ENCODE measurements around the gene KTI12.
"Not testable (repeated sequence)": the region's sequence is repeated elsewhere in the genome, so short reads cannot be mapped to it uniquely, and the experiment has no call there.

The KTI12 gene

GRCh38 chr1:52037909-52038308 lies 4.3 kb upstream of the KTI12 start:
- no peak for DNase-seq

- no peak for DNase-seq
Observed at GRCh38 chr1:52037402-52037814, 3.8 kb upstream of the KTI12 start.

- no peak for DNase-seq
Observed at GRCh38 chr1:52034050-52034384, 407 bp upstream of the KTI12 start.

- DNase-seq = no peak
Observed at GRCh38 chr1:52032785-52033131, 852 bp downstream of the KTI12 start.

DNA sequence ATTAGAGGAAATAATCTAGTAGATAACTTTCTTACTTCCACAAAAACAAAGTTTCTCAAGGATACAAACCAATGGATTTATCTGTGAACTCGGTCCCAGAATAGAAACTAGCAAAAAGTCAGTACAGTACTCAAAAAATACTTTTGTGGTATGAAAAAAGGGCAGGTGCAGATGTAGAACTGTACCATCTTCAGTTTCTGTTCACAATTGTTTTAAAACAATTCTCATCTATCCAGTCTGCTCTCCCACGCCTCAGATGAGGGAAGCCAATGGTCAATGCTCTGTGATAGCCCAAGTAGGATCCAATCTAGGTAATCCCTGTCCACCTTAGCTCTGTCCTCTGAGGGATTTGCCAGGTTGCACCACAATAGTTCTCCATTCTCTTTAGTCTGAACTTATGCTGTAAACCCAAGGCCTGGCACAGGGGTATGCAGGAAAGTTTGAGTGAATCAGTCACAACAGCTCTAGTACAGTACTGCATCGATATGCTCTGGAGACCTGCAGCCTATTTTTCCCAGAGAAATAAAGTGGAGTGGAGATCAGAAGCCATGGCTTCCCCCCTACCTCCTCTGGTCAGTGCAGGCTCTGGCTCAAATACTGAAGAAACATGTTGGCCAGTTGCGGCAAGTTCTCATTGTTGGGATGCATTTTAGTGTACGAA lies 1.4 kb downstream of the KTI12 start:
- DNase-seq = no peak

DNA sequence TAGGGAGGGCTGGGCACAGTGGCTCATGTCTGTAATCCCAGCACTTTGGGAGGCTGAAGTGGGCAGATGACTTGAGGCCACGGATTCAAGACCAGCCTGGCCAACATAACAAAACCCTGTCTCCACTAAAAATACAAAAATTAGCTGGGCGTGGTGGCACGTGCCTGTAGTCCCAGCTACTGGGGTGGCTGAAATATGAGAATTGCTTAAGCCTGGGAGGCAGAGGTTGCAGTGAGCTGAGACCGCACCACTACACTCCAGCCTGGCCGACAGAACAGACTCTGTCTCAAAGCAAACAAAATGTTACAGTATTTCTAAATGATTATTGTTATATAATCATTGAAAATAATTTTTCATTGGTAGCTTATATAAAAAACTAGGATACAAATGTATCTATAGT lies 4.8 kb downstream of the KTI12 start:
- DNase-seq = not testable (repeated sequence)

GRCh38 chr1:52028328-52028727 lies 5.3 kb downstream of the KTI12 start:
- DNase-seq = no peak

DNA sequence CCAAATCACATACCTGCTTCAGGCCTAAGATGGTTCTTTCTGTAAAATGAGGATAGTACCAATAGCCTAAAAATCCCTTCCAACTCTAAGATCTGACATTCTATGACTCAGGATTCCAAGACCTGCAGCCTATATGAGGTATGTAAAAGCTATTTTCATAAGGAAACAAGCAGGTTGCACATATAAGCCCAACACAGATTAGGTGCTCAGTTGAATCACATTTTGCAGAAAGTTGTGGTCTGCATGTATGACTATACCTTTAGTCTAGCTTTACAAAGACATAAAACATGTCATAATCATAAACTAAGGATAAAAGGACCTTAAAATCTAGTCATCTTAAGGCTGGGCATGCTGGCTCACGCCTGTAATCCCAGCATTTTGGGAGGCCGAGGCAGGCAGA lies 7.3 kb downstream of the KTI12 start:
- DNase-seq = no peak

DNA sequence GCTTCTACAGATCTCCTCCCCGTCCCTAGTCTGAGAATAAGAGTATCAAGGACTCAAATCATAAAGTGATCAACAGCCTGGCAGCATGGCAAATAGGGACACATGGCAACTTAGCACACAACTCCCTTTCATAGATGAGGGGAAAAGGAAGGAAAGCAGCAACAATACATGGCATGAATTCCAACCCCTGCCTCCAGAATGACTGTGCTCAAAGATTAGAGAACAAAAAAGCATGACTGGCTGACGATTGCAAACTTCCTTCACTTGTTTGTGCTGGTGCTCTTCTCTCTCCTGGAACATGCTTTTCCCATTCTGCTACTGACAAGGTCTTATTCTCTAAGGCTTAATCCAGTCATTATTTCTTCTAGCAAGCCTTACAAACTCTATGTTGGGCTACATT lies 11.5 kb downstream of the KTI12 start:
- no peak for DNase-seq

DNA sequence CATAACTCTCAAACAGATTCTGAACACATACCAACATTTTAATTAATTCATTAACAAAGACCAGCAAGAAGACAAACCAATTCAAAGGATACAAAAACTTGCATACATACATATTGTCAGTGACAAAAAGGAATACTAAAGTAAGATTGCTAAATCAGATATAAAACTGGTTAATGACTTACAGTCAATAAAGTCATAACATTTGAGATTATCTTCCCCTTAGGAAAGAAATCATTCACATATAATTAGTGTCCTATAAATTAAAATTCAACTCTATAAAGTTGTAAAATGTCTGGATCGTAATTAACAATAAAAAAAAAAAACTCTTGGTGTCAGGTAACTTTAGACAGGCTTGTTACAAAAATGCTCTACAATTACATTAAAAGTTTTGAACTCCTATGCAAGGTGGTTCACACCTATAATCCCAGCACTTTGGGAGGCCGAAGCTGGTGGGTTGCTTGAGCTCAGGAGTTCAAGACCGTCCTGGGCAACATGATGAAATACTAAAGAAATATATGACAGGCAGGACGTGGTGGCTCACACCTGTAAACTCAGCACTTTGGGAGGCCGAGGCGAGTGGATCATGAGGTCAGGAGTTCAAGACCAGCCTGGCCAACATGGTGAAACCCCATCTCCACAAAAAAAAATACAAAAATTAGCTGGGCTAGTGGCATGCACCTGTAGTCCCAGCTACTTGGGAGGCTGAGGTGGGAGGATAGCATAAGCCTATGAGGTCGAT lies 25.4 kb downstream of the KTI12 start:
- DNase-seq = no peak

- DNase-seq = no peak
Observed at GRCh38 chr1:52007215-52008002, 26.2 kb downstream of the KTI12 start.

GRCh38 chr1:52006081-52006553 lies 27.5 kb downstream of the KTI12 start:
- not testable (repeated sequence) for DNase-seq

GRCh38 chr1:52005548-52005947 lies 28.1 kb downstream of the KTI12 start:
- DNase-seq = not testable (repeated sequence)

GRCh38 chr1:52003877-52004276 lies 29.7 kb downstream of the KTI12 start:
- DNase-seq = no peak

DNA sequence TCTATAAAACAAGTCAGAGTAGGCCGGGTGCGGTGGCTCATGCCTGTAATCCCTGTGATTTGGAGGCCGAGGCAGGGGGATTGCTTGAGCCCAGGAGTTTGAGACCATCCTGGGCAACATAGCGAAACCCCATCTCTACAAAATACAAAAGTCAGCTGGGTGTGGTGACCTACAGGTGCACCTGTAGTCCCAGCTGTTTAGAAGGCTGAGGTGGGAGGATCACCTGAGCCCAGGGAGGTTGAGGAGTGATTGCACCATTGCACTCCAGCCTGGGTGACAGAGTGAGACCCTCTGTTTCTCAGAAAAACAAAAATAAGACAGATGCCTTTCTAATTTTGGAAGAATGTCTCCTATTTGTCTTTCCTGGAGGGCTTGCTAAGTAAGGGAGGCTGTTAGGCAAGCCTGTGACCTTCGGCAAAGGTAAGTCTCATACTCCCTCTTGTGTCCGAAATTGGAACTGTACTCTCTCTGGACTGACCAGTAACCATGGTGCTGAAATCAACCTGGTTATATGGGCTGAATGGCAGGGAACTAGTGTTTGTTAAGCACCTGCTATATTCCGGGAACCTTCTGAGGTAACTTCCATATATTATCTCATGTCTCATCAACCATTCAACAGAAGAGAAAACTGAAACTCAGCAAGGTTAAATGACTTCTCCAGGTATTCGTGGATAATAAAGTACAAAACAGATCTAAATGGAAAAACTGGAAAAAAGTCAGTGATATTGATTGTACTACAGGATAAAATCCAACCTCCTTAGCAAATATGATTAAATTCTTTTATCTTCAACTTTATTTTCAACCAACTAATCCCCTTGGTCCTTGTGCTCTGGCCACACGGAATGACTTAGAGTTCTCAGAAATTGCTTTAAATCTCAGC lies 31.3 kb downstream of the KTI12 start:
- peak; percentile 17 for DNase-seq

- DNase-seq = no peak
Observed at GRCh38 chr1:51998701-51999100, 34.9 kb downstream of the KTI12 start.

DNA sequence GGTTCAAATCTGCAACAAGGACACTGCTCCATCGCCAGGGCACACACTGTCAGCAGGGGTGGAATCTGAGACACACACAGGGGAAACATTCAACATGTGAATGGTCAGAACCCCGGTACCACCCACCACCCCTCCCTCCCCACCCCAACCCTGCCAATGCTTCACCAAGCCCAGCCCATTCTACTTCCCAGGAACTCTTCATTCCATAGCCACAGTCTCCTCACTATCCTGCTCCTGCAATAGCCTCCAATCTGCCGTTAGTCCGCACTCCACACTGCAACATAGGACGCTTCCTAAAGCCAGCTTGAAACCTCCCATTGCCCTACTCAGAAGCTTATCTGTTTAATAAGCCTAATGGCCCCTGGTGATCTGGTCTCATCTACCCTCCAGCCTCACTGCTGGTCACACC lies 35.6 kb downstream of the KTI12 start:
- DNase-seq = no peak

DNA sequence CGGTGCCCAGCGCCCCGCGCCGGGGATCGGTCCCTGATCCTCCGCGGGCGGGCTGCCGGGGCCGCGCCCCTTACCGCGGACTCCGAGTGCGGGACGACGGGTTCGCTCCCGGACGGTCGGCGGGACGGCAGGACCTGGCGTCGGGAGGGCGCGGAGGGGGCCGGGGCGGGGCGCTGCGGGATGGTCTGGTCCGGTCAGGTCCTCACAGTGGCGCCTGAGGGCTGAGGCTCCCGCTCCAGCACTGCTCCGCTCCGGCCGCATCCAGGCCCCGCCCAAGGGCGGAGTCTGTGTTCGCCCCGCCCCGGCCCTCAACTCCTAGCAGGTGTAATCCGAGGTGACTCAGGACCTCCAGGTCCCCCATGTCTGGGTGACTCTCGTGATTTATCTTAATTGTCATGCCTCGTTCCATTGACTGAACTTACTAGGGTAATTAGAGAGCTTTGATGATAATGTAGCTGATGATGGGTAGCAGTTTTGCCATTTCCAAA lies 43.1 kb downstream of the KTI12 start, which contains the start of gene RAB3B:
RAB3B (minus strand) TSS at position 223 of the 488 bp plus-strand sequence. CDS start 13,583 bp downstream, outside the sequence.
- no peak for DNase-seq

GRCh38 chr1:51989582-51990477 lies 43.8 kb downstream of the KTI12 start:
- no peak for DNase-seq

- DNase-seq = no peak
Observed at GRCh38 chr1:51988254-51988653, 45.4 kb downstream of the KTI12 start.

DNA sequence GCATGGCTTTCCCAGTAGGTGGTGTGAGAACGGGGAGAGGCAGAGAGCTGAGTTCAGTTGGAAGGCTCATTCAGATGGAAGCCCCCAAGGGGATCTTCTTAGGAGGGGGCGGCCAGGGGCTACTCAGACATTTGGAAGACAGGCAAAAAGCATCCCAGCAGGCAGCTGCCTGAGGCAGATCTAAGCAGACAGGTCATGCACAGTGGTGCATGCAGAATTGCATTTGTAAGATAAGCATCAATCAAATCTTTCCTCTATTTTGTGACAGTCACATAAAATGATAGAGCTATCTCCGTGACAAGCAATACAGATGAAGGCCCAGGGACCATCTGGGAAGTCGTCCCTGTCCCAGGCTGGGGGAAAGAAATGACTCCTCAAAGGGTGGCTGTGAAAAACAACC lies 46.9 kb downstream of the KTI12 start:
- no peak for DNase-seq

DNA sequence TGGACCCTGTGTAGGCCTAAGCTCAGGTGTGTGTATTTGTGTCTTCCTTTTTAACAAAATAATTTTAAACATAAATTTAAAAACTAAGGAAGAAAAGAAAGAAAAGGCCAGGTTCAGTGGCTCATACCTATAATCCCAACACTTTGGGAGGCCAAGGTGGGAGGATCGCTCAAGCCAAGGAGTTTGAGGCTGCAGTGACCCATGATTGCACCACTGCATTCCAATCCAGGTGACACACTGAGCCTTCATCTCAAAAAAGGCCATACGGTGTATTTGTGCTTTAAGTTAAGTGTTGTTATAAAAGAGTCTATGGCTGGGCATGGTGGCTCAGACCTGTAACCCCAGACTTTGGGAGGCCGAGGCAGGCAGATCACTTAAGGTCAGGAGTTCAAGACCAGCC lies 51.4 kb downstream of the KTI12 start:
- DNase-seq = no peak
